ENCODE data around the gene AOPEP. TPM values are rescaled to one million over a fixed set of nuclear protein-coding genes. Genes with fewer than 3 reads are reported as not detected.

The AOPEP gene
- total RNA-seq, 1 experiment from 2014 or later, result 32.4 TPM

GRCh38 chr9:95115104-95115503 is 388.6 kb downstream of the AOPEP start:
- Mint-ChIP-seq H3K9me3 (ENCODE audit: unreplicated experiment) (no peaks in the 10 kb centered on the region), H3K4me1 (ENCODE audit: insufficient read depth, unreplicated experiment) (peaks cover 12% of the 10 kb centered on the region), H3K4me3 (ENCODE audit: unreplicated experiment) (no peak overlapping the region), H3K27me3 (ENCODE audit: insufficient read depth, unreplicated experiment) (no peaks in the 10 kb centered on the region), H3K36me3 (ENCODE audit: insufficient read depth, unreplicated experiment) (peaks cover 23% of the 10 kb centered on the region), H3K27ac (ENCODE audit: low read depth, unreplicated experiment) (no peak overlapping the region)
- BruUV-seq (replicated peaks), result no TSS peak
- ChIA-PET POLR2A (interaction anchor here (1.2 kb wide), 1 partner anchor 332 kb away, joined by 3 read pairs; no protein-coding TSS in a partner anchor), CTCF (interaction anchor here (1.1 to 8.8 kb wide), 2 partner anchors 14 to 434 kb away, joined by 6 to 94 read pairs; no protein-coding TSS in a partner anchor)
- no peak for TF ChIP-seq CTCF (IDR thresholded peaks at IDR 0.05; ENCODE audit: unreplicated experiment)
- intact Hi-C loops (cut with micrococcal nuclease), result no loop called here
- no peak for DNase-seq (ENCODE audit: unreplicated experiment)

GRCh38 chr9:95116002-95116807 is 389.7 kb downstream of the AOPEP start:
- Mint-ChIP-seq H3K4me3 (ENCODE audit: unreplicated experiment) (no peak overlapping the region), H3K27me3 (ENCODE audit: insufficient read depth, unreplicated experiment) (no peaks in the 10 kb centered on the region), H3K36me3 (ENCODE audit: insufficient read depth, unreplicated experiment) (peaks cover 18% of the 10 kb centered on the region), H3K4me1 (ENCODE audit: insufficient read depth, unreplicated experiment) (peaks cover 12% of the 10 kb centered on the region), H3K27ac (ENCODE audit: low read depth, unreplicated experiment) (peak overlapping the region; percentile 6), H3K9me3 (ENCODE audit: unreplicated experiment) (no peaks in the 10 kb centered on the region)
- no TSS peak for BruUV-seq (replicated peaks)
- peak; percentile 66 for DNase-seq (ENCODE audit: unreplicated experiment)
- ChIA-PET CTCF (interaction anchor here (0.6 to 8.8 kb wide), 7 partner anchors 13 to 435 kb away, joined by 3 to 94 read pairs (median 4); no protein-coding TSS in a partner anchor), POLR2A (interaction anchor here (0.8 to 1.2 kb wide), 3 partner anchors 15 to 436 kb away, joined by 3 to 4 read pairs (median 3); no protein-coding TSS in a partner anchor)
- peak; percentile 33 for TF ChIP-seq CTCF (IDR thresholded peaks at IDR 0.05; ENCODE audit: unreplicated experiment)
- intact Hi-C loops (cut with micrococcal nuclease), result loop anchor here (2.0 kb wide), 1 partner anchor 333 kb away; no protein-coding TSS in a partner anchor

- TF ChIP-seq CTCF (IDR thresholded peaks at IDR 0.05; ENCODE audit: unreplicated experiment), result no peak
- ChIA-PET POLR2A (interaction anchor here (0.6 to 1.0 kb wide), 2 partner anchors 14 to 202 kb away, joined by 4 read pairs; no protein-coding TSS in a partner anchor), CTCF (interaction anchor here (1.4 to 8.8 kb wide), 3 partner anchors 12 to 436 kb away, joined by 4 to 94 read pairs (median 6); no protein-coding TSS in a partner anchor)
- Mint-ChIP-seq H3K27me3 (ENCODE audit: insufficient read depth, unreplicated experiment) (no peaks in the 10 kb centered on the region), H3K36me3 (ENCODE audit: insufficient read depth, unreplicated experiment) (peaks cover 16% of the 10 kb centered on the region), H3K4me3 (ENCODE audit: unreplicated experiment) (no peak overlapping the region), H3K9me3 (ENCODE audit: unreplicated experiment) (no peaks in the 10 kb centered on the region), H3K4me1 (ENCODE audit: insufficient read depth, unreplicated experiment) (peaks cover 12% of the 10 kb centered on the region), H3K27ac (ENCODE audit: low read depth, unreplicated experiment) (no peak overlapping the region)
- BruUV-seq (replicated peaks), result no TSS peak
- DNase-seq (ENCODE audit: unreplicated experiment), result no peak
- intact Hi-C loops (cut with micrococcal nuclease), result loop anchor here (2.0 kb wide), 1 partner anchor 334 kb away; no protein-coding TSS in a partner anchor
Observed at GRCh38 chr9:95116808-95117204, 390.3 kb downstream of the AOPEP start.

- POLR2A ChIA-PET, result interaction anchor here (0.8 kb wide), 1 partner anchor 16 kb away, joined by 4 read pairs; no protein-coding TSS in a partner anchor
- Mint-ChIP-seq H3K36me3 (ENCODE audit: insufficient read depth, unreplicated experiment) (peaks cover 16% of the 10 kb centered on the region), H3K4me3 (ENCODE audit: unreplicated experiment) (no peak overlapping the region), H3K27me3 (ENCODE audit: insufficient read depth, unreplicated experiment) (no peaks in the 10 kb centered on the region), H3K4me1 (ENCODE audit: insufficient read depth, unreplicated experiment) (peaks cover 12% of the 10 kb centered on the region), H3K9me3 (ENCODE audit: unreplicated experiment) (no peaks in the 10 kb centered on the region), H3K27ac (ENCODE audit: low read depth, unreplicated experiment) (no peak overlapping the region)
- CTCF ChIA-PET, result interaction anchor here (0.6 to 8.8 kb wide), 6 partner anchors 11 to 450 kb away, joined by 3 to 94 read pairs (median 5); no protein-coding TSS in a partner anchor
- no peak for DNase-seq (ENCODE audit: unreplicated experiment)
- intact Hi-C loops (cut with micrococcal nuclease), result no loop called here
- no peak for TF ChIP-seq CTCF (IDR thresholded peaks at IDR 0.05; ENCODE audit: unreplicated experiment)
- no TSS peak for BruUV-seq (replicated peaks)
Observed at GRCh38 chr9:95118596-95118995, 392.1 kb downstream of the AOPEP start.

Measured in MCF 10A (cell line).